ENCODE measurements around the gene GAS6. TPM values are rescaled to one million over a fixed set of nuclear protein-coding genes. Genes with fewer than 3 reads are reported as not detected.

The GAS6 gene
- total RNA-seq, 1 donor from 2014 or later, result 197 TPM

DNA sequence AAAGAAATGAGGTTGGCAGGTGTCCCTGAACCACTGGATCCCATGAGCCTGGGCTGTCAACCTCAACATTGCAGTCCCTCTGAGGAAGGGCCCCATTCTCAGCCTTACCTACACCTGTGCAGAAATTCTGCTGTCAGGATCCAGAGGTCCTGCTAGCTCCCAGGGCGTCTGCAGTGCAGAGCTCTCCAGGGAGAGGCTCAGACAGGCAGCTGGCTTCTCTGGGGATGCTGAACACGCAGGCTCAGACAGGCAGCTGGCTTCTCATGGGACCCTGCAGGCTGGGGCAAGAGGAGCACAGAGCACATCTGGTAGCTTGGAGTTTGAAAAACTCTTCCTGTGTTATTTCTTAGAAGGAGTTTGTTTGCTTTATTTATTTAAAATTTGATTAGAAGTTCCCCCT, 53.9 kb downstream of the GAS6 start:
- no peak for ATAC-seq
- H3K9me3 ChIP-seq, result no peaks in the 10 kb centered on the region
- intact Hi-C loops (cut with DNase I), result no loop called here
- H3K27me3 ChIP-seq, result no peaks in the 10 kb centered on the region
- H3K36me3 ChIP-seq, result no peaks in the 10 kb centered on the region
- H3K4me3 ChIP-seq, result no peak overlapping the region
- TF ChIP-seq, protein P1, sequence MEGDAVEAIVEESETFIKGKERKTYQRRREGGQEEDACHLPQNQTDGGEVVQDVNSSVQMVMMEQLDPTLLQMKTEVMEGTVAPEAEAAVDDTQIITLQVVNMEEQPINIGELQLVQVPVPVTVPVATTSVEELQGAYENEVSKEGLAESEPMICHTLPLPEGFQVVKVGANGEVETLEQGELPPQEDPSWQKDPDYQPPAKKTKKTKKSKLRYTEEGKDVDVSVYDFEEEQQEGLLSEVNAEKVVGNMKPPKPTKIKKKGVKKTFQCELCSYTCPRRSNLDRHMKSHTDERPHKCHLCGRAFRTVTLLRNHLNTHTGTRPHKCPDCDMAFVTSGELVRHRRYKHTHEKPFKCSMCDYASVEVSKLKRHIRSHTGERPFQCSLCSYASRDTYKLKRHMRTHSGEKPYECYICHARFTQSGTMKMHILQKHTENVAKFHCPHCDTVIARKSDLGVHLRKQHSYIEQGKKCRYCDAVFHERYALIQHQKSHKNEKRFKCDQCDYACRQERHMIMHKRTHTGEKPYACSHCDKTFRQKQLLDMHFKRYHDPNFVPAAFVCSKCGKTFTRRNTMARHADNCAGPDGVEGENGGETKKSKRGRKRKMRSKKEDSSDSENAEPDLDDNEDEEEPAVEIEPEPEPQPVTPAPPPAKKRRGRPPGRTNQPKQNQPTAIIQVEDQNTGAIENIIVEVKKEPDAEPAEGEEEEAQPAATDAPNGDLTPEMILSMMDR (IDR thresholded peaks at IDR 0.05), result no peak
- no peak overlapping the region for H3K27ac ChIP-seq
- H3K4me1 ChIP-seq, result peaks cover 13% of the 10 kb centered on the region
- DNase-seq, result no peak

DNA sequence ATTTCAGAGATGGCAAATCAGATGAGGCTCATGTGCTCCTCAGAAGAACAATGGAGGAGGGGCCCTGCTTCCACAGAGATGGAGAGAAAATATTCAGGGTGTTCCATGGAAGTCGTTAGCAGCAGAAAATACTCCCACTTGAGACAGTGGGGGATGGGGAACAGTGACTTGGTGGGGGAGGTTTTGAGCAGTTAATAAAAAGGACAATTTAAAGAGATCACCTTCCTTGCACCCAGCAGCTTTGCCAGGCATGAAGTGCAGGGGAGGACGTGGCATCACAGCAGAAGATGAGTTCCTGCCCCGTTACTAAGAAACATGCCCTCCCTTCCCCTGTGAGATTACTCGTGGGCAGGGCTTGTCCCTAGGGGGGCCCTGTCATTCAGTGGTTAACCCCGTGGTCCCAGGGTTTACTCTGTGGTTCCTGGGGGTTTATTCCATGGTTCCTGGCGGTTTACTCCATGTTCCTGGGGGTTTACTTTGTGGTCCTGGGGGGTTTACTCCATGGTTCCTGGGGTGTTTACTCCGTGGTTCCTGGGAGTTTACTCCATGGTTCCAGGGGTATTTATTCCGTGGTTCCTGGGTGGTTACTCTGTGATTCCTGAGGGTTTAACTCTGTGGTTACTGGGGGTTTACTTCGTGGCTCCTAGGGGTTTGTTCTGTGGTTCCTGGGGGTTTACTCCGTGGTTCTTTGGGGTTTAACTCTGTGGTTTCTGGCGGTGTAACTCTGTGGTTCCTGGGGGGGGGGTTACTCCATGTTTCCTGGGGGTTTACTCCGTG, 55.6 kb downstream of the GAS6 start:
- Histone ChIP-seq H3K9me3 (no peaks in the 10 kb centered on the region), H3K4me1 (peaks cover 2% of the 10 kb centered on the region), H3K36me3 (no peaks in the 10 kb centered on the region), H3K27me3 (no peaks in the 10 kb centered on the region), H3K4me3 (no peak overlapping the region), H3K27ac (no peak overlapping the region)
- TF ChIP-seq, protein P1 (IDR thresholded peaks at IDR 0.05), result no peak
- DNase-seq (no peak), ATAC-seq (no peak)
- intact Hi-C loops (cut with DNase I), result no loop called here

DNA sequence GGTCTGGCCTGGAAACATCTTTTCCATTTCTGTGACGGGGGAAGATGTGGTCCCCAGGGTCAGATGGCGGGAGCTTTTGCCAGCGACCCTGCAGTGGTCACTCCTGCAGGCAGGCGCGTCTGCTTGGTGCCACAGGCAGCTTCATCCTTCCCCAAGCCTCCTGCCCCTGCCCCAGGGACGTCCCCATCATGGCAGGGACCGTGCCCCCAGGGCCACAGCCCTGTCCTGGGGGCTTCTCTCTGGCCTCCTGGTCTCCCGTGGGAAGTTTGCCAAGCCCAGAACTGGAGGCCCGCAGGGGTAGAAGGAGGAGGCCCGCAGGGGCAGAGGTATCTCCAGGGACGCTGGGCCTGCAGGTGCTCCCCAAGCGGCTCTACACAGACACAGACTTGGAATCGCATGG, 57.4 kb downstream of the GAS6 start:
- Histone ChIP-seq H3K36me3 (no peaks in the 10 kb centered on the region), H3K4me1 (peaks cover 10% of the 10 kb centered on the region), H3K27me3 (no peaks in the 10 kb centered on the region), H3K4me3 (no peak overlapping the region), H3K27ac (no peak overlapping the region), H3K9me3 (no peaks in the 10 kb centered on the region)
- intact Hi-C loops (cut with DNase I), result no loop called here
- TF ChIP-seq, protein P1 (IDR thresholded peaks at IDR 0.05), result no peak
- no peak for DNase-seq
- ATAC-seq, result no peak

DNA sequence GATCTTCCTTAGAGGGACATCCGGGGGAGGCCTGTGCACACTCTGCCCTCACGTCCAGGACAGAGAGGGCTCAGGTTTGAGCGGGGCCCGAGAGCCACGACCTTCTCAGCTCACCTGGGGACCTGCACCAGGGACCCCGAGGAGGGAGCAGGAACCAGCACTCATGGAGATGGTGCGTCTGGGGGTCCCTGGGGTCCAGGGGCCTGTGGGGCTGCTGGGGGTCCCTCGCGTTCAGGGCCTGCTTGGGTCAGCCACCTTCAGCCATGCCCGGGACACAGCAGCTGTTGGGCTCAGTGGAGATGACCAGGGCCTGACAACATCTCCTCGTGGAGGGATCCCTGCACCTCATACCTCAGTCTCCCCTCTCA, 57.8 kb downstream of the GAS6 start:
- intact Hi-C loops (cut with DNase I), result no loop called here
- H3K4me3 ChIP-seq, result no peak overlapping the region
- no peaks in the 10 kb centered on the region for H3K36me3 ChIP-seq
- H3K4me1 ChIP-seq, result peaks cover 10% of the 10 kb centered on the region
- TF ChIP-seq, protein P1 (IDR thresholded peaks at IDR 0.05), result no peak
- H3K27me3 ChIP-seq, result no peaks in the 10 kb centered on the region
- no peak overlapping the region for H3K27ac ChIP-seq
- no peaks in the 10 kb centered on the region for H3K9me3 ChIP-seq
- DNase-seq, result no peak
- ATAC-seq, result no peak

DNA sequence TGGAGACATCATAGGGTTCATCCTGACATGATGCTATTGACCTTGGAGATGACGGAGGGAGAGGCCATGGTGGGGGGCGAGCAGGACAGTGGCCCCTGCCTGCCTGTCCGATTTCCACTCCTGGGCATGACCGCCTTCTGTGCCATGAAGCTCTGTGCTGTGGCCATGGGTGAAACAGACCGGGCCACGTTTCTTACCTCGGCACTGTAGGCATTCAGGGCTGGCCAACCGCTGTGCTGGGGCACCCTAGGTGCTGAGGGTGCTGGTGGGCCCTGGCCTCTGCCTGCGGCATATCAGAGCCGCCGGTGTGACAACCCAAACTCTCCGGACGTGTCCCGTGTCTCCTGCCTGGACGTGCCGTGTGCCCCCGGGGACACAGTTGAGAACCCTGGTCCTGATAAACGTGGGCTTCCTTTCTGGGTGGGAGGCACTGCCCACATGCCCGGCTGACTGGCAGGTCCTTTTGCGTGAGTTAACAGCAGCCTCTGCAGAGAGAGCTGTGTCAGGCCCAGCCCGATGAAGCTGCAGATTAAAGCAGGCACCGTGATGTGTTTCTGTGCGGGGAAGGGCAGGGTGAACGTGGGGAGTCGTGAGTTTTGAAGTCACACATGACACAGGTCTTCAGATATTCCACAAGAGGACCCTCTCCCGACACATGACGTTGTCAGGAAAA, 58.3 kb downstream of the GAS6 start:
- DNase-seq (no peak), ATAC-seq (no peak)
- no peaks in the 10 kb centered on the region for H3K27me3 ChIP-seq

More for the DNA sequence above, 58.3 kb downstream of the GAS6 start:
- intact Hi-C loops (cut with DNase I), result no loop called here
- TF ChIP-seq, protein P1 (IDR thresholded peaks at IDR 0.05), result no peak
- H3K4me3 ChIP-seq, result no peak overlapping the region
- no peaks in the 10 kb centered on the region for H3K36me3 ChIP-seq
- no peak overlapping the region for H3K27ac ChIP-seq
- no peaks in the 10 kb centered on the region for H3K9me3 ChIP-seq
- H3K4me1 ChIP-seq, result peaks cover 10% of the 10 kb centered on the region

Measured in upper lobe of right lung (tissue), 1 donor.